Aorta (tissue), 5 donors: ENCODE measurements around the gene DCST2. TPM values are rescaled to one million over a fixed set of nuclear protein-coding genes. Genes with fewer than 3 reads are reported as not detected.
A peak's percentile ranks its signal among the peaks of the same experiment; 100 is the strongest.

Experiments
- ATAC-seq: fragments of 200-7000 bp; cut with Tn5 transposase; one replicate; pipeline ENCODE4 v1.9.1; 2022; ENCODE audit warnings: moderate library complexity; ENCODE audit not compliant: low FRiP score
- DNase-seq, 2 donors: peaks; one replicate each; pipeline ENCODE4 v3.0.0-alpha.2; 2020
- H3K27ac ChIP-seq, 2 donors: one replicate each; pipeline ENCODE4 v1.5.1; 2013; ENCODE audit warnings: low read length in 2 of 2, mild to moderate bottlenecking in 2 of 2, moderate library complexity in 2 of 2, control low read depth in 1 of 2, inconsistent platforms in 1 of 2, low read depth in 1 of 2
- H3K27me3 ChIP-seq, 2 donors: one replicate each; pipeline ENCODE4 v1.6.1; 2013; ENCODE audit warnings: control low read depth in 1 of 2, low read length in 1 of 2, mild to moderate bottlenecking in 1 of 2, moderate library complexity in 1 of 2; ENCODE audit not compliant: insufficient read depth in 2 of 2, control insufficient read depth in 1 of 2
- H3K36me3 ChIP-seq, 2 donors: one replicate each; pipeline ENCODE4 v1.6.1; 2013; ENCODE audit warnings: control low read depth in 1 of 2, low read length in 1 of 2, mild to moderate bottlenecking in 1 of 2; ENCODE audit not compliant: insufficient read depth in 2 of 2, control insufficient read depth in 1 of 2
- H3K4me1 ChIP-seq, 2 donors: one replicate each; pipeline ENCODE4 v1.6.1; 2013; ENCODE audit warnings: low read length in 2 of 2, control low read depth in 1 of 2, mild to moderate bottlenecking in 1 of 2, moderate library complexity in 1 of 2; ENCODE audit not compliant: insufficient read depth in 2 of 2, control insufficient read depth in 1 of 2
- H3K4me3 ChIP-seq, 2 donors: one replicate each; pipeline ENCODE4 v1.5.1; 2013; ENCODE audit warnings: low read length in 2 of 2, control low read depth in 1 of 2, mild to moderate bottlenecking in 1 of 2
- H3K9me3 ChIP-seq: one replicate; pipeline ENCODE4 v1.6.1; 2013; ENCODE audit warnings: mild to moderate bottlenecking, low read length; ENCODE audit not compliant: control insufficient read depth
- WGBS, 2 donors: extraction: QIAGEN DNeasy Blood & Tissue Kit; methylation state at CpG; one replicate each; pipeline ENCODE4 v1.1.7; 2013; 5-methylcytosine and 5-hydroxymethylcytosine counted together
- intact Hi-C, 2 donors: fragments of 100-400 bp; cut with DNase I; formaldehyde crosslinking; loops; one replicate each; pipeline versions ENCODE4 v1.14.2 to v1.15.0; 2022
- polyA plus RNA-seq, 2 donors: library from polyadenylated mRNA; stranded (reverse); fragments of 200-250 nt; gene quantifications; one replicate each; pipeline ENCODE4 v1.2.3, GENCODE V29; 2013
- total RNA-seq, 2 donors: library from RNA; stranded (reverse); fragmentation: NEBNext Ultra II Directional; extraction: Animal tissue kit (Norgen Biotek cat#: 25700); gene quantifications; one replicate each; pipeline ENCODE4 v1.2.1, GENCODE V29; 2021
- donor health status: healthy with polysubstance abuse.
- donor health status: Bipolar disorder and iron deficiency.
- donor health status: DM: no; HTN: no; CAD: no.
- donor health status: DM: no; HTN: no; CAD: no.
- donor health status: DM: yes; HTN: yes; CAD: no.

Gene DCST2
- total and polyA plus RNA-seq, 4 donors = 0.25 to 5.6 (median 1.3) TPM

GRCh38 chr1:155078469-155079209 lies 45.1 kb upstream of the DCST2 start, which contains the start of gene EFNA3:
EFNA3 (plus strand) TSS chr1:155078837; CDS start chr1:155078942, 105 bp downstream.
- ATAC-seq (peak; percentile 82), DNase-seq (peak; percentile 77 to 94)
- H3K9me3 ChIP-seq = no peaks in the 10 kb centered on the region
- no peak within 1 kb of the TSS for H3K4me3 ChIP-seq
- no peak within 1 kb of the TSS for H3K27ac ChIP-seq
- WGBS, 2 donors = 1% methylated on average over 29 to 59 of the region's 59 CpGs
- no peaks in the 10 kb centered on the region for H3K4me1 ChIP-seq
- H3K27me3 ChIP-seq = no peaks in the 10 kb centered on the region
- no peaks in the 10 kb centered on the region for H3K36me3 ChIP-seq
- intact Hi-C loops = no loop called here

DNA sequence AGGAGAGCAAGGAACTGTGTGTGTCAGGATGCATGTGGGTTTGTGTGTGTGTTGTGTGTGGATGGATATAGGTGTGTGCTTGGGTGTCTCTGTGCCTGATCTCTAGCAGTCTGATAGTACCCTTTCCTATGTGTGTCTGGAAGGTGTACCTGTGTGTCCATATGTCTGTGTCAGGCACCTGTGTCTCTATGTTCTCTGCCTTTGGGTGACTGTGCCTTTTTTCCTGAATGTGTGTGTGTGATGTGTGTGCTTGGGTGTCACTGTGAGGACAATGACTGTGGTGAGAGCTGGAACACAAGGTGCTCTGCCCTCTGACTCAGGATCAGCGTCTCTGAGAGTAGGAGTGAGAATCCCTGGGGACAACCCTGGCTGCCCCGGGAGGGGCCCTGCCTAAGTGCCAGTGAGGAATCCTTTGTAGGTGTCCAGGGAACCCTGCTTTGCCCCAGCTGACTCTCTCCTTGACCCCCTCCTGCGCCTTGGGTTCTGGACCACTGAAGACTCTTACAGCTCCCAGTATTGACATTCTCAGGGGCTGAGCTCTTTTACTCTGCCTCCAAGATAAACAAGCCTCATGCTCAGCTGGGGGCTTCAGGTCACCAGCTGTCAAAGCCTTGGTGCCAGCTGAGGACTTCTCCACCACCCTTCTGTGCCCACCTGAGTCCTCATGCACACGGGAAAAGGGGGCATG lies 44.3 kb upstream of the DCST2 start:
- DNase-seq = peak in 1 of 2 donors; percentile 73
- H3K27ac ChIP-seq = no peak overlapping the region
- no peak overlapping the region for H3K4me3 ChIP-seq

DNA sequence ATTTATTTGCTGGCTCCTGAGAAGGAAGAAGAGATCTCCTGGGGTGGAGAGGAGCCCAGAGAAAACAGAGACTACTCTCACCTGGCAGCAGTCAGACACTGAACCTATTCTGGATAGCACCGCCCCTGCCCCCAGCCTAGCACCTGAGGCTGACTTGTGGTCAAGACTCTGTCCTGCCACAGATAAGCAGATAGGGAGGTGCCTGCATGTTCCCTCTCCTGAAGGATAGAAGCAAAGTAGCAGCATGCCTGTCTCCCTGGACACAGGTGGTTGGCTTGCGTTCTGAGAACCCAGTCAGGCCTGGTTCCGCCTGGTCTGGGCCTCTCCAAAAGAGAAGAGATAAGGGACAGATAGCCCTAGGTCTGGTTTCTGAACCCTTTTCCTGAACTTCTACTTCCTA lies 43.8 kb upstream of the DCST2 start:
- H3K36me3 ChIP-seq = no peaks in the 10 kb centered on the region
- H3K4me1 ChIP-seq = no peaks in the 10 kb centered on the region
- H3K27ac ChIP-seq = no peak overlapping the region
- no peak for ATAC-seq
- WGBS, 2 donors = 87 to 90% methylated on average over 3 of the region's 3 CpGs
- H3K27me3 ChIP-seq = no peaks in the 10 kb centered on the region
- intact Hi-C loops = no loop called here
- H3K4me3 ChIP-seq = no peak overlapping the region
- no peaks in the 10 kb centered on the region for H3K9me3 ChIP-seq
- DNase-seq = peak in 1 of 2 donors; percentile 41

More for the DNA sequence above, 44.3 kb upstream of the DCST2 start:
- WGBS, 2 donors = 37 to 53% methylated on average over 4 of the region's 4 CpGs
- H3K4me1 ChIP-seq = no peaks in the 10 kb centered on the region
- no peaks in the 10 kb centered on the region for H3K36me3 ChIP-seq
- no peaks in the 10 kb centered on the region for H3K9me3 ChIP-seq
- no peak for ATAC-seq
- intact Hi-C loops = no loop called here
- no peaks in the 10 kb centered on the region for H3K27me3 ChIP-seq

- H3K4me3 ChIP-seq = no peak overlapping the region
- H3K36me3 ChIP-seq = no peaks in the 10 kb centered on the region
- H3K9me3 ChIP-seq = no peaks in the 10 kb centered on the region
- WGBS, 2 donors = 56 to 59% methylated on average over 1 of the region's 1 CpG
- ATAC-seq = no peak
- peak in 1 of 2 donors; percentile 4 for DNase-seq
- intact Hi-C loops = no loop called here
- no peaks in the 10 kb centered on the region for H3K4me1 ChIP-seq
- H3K27me3 ChIP-seq = no peaks in the 10 kb centered on the region
- no peak overlapping the region for H3K27ac ChIP-seq
These were observed 42.8 kb upstream of the DCST2 start for GRCh38 chr1:155076371-155076770.

DNA sequence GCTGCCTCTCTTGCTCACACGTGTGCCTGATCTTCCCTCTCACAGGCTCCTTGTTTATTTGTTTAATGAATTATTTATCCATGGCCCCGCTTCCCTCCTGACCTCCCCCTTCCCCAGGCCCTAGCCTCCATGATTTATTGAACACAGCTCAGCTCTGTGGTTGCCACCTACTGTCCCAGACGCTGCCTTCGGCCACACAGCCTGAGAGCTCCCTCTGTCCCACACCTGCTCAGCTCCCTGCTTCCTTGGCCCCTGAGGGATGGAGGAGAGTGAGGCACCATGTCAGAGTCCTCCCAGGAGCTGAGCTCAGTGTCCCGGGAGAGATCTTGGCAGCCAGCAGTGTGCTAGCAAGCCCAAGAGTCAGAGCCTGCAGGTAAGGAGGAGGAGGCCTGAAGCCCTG lies 42.0 kb upstream of the DCST2 start:
- Histone ChIP-seq H3K4me1 (no peaks in the 10 kb centered on the region), H3K9me3 (no peaks in the 10 kb centered on the region), H3K4me3 (no peak overlapping the region), H3K36me3 (no peaks in the 10 kb centered on the region), H3K27me3 (no peaks in the 10 kb centered on the region), H3K27ac (no peak overlapping the region)
- DNase-seq (peak in 1 of 2 donors; percentile 63), ATAC-seq (no peak)
- WGBS, 2 donors = 63 to 67% methylated on average over 5 of the region's 5 CpGs
- intact Hi-C loops = no loop called here

GRCh38 chr1:155073377-155074242 lies 40.0 kb upstream of the DCST2 start:
- intact Hi-C loops = no loop called here
- Histone ChIP-seq H3K4me3 (no peak overlapping the region), H3K4me1 (no peaks in the 10 kb centered on the region), H3K36me3 (no peaks in the 10 kb centered on the region), H3K27me3 (no peaks in the 10 kb centered on the region), H3K9me3 (no peaks in the 10 kb centered on the region), H3K27ac (no peak overlapping the region)
- no peak for ATAC-seq
- 94 to 100% methylated on average over 3 of the region's 3 CpGs for WGBS, 2 donors
- DNase-seq = peak in 1 of 2 donors; percentile 51

GRCh38 chr1:155072531-155073289 lies 39.1 kb upstream of the DCST2 start:
- Histone ChIP-seq H3K27me3 (no peaks in the 10 kb centered on the region), H3K9me3 (no peaks in the 10 kb centered on the region), H3K4me3 (no peak overlapping the region), H3K27ac (no peak overlapping the region), H3K36me3 (no peaks in the 10 kb centered on the region), H3K4me1 (no peaks in the 10 kb centered on the region)
- DNase-seq (peak in 1 of 2 donors; percentile 48), ATAC-seq (no peak)
- 68 to 70% methylated on average over 7 of the region's 7 CpGs for WGBS, 2 donors
- intact Hi-C loops = no loop called here

GRCh38 chr1:155071701-155072100 lies 38.1 kb upstream of the DCST2 start:
- Histone ChIP-seq H3K4me1 (no peaks in the 10 kb centered on the region), H3K9me3 (no peaks in the 10 kb centered on the region), H3K4me3 (no peak overlapping the region), H3K27me3 (no peaks in the 10 kb centered on the region), H3K36me3 (no peaks in the 10 kb centered on the region), H3K27ac (no peak overlapping the region)
- ATAC-seq = no peak
- DNase-seq = peak in 1 of 2 donors; percentile 78
- intact Hi-C loops = no loop called here
- WGBS, 2 donors = 71 to 74% methylated on average over 14 of the region's 14 CpGs
